HG02588 (cell line): ENCODE results near the gene ISL2.

Experiments
- ATAC-seq: cut with Tn5 transposase; IDR thresholded peaks from one replicate; pipeline ENCODE4 v1.9.1; 2021; ENCODE audit warnings: mild to moderate bottlenecking, moderate library complexity; ENCODE audit not compliant: unreplicated experiment

Gene ISL2

GRCh38 chr15:76368122-76368621 lies 31.6 kb downstream of the ISL2 start:
- ATAC-seq = no peak

- no peak for ATAC-seq
Observed at GRCh38 chr15:76376029-76376428, 39.5 kb downstream of the ISL2 start.

GRCh38 chr15:76376816-76377215 lies 40.2 kb downstream of the ISL2 start:
- ATAC-seq = no peak

- no peak for ATAC-seq
Observed at GRCh38 chr15:76377217-76377616, 40.6 kb downstream of the ISL2 start.

- ATAC-seq = no peak
Observed at GRCh38 chr15:76377751-76378150, 41.2 kb downstream of the ISL2 start.

- no peak for ATAC-seq
Observed at GRCh38 chr15:76378691-76379090, 42.1 kb downstream of the ISL2 start.

- no peak for ATAC-seq
Observed at GRCh38 chr15:76380249-76380648, 43.7 kb downstream of the ISL2 start.

- ATAC-seq = no peak
Observed at GRCh38 chr15:76381366-76381765, 44.8 kb downstream of the ISL2 start.

GRCh38 chr15:76382987-76383728 lies 46.6 kb downstream of the ISL2 start:
- ATAC-seq = no peak

GRCh38 chr15:76384409-76384808 lies 47.8 kb downstream of the ISL2 start:
- no peak for ATAC-seq

GRCh38 chr15:76386178-76386577 lies 49.6 kb downstream of the ISL2 start:
- no peak for ATAC-seq

- no peak for ATAC-seq
Observed at GRCh38 chr15:76386926-76387325, 50.4 kb downstream of the ISL2 start.

- ATAC-seq = no peak
Observed at GRCh38 chr15:76390571-76390970, 54.0 kb downstream of the ISL2 start.

GRCh38 chr15:76391309-76391708 lies 54.7 kb downstream of the ISL2 start:
- ATAC-seq = no peak

- no peak for ATAC-seq
Observed at GRCh38 chr15:76391847-76392246, 55.3 kb downstream of the ISL2 start.
